Measurements from ENCODE around the gene SRP68. TPM values are rescaled to one million over a fixed set of nuclear protein-coding genes. Genes with fewer than 3 reads are reported as not detected.
A peak's percentile ranks its signal among the peaks of the same experiment; 100 is the strongest.
"Not testable (repeated sequence)": the region's sequence is repeated elsewhere in the genome, so short reads cannot be mapped to it uniquely, and the experiment has no call there.

The SRP68 gene
- total RNA-seq, 2 experiments from 2014 or later: 140 to 141 TPM

- no peak for DNase-seq
- H3K27ac Mint-ChIP-seq: no peak overlapping the region
- H3K9me3 Mint-ChIP-seq: no peaks in the 10 kb centered on the region
- H3K36me3 Mint-ChIP-seq: peaks cover 2% of the 10 kb centered on the region
- H3K27me3 Mint-ChIP-seq: peaks cover 3% of the 10 kb centered on the region
- no peak overlapping the region for H3K4me3 Mint-ChIP-seq
- H3K4me1 Mint-ChIP-seq: peaks cover 7% of the 10 kb centered on the region
Observed at GRCh38 chr17:76083536-76084182, 11.3 kb upstream of the SRP68 start.

- Mint-ChIP-seq H3K36me3 (peaks cover 2% of the 10 kb centered on the region), H3K4me3 (no peak overlapping the region), H3K4me1 (peaks cover 10% of the 10 kb centered on the region), H3K9me3 (no peaks in the 10 kb centered on the region), H3K27me3 (peaks cover 13% of the 10 kb centered on the region), H3K27ac (no peak overlapping the region)
- DNase-seq: no peak
Observed at GRCh38 chr17:76082326-76083251, 10.3 kb upstream of the SRP68 start.

- DNase-seq: no peak
- no peaks in the 10 kb centered on the region for H3K36me3 Mint-ChIP-seq
- H3K27ac Mint-ChIP-seq: peak overlapping the region; percentile 20
- peaks cover 24% of the 10 kb centered on the region for H3K27me3 Mint-ChIP-seq
- H3K4me3 Mint-ChIP-seq: no peak overlapping the region
- no peaks in the 10 kb centered on the region for H3K9me3 Mint-ChIP-seq
- H3K4me1 Mint-ChIP-seq: peaks cover 18% of the 10 kb centered on the region
Observed at GRCh38 chr17:76081295-76082210, 9.2 kb upstream of the SRP68 start.

GRCh38 chr17:76080768-76081287 lies 8.5 kb upstream of the SRP68 start:
- H3K9me3 Mint-ChIP-seq: no peaks in the 10 kb centered on the region
- DNase-seq: no peak
- no peak overlapping the region for H3K4me3 Mint-ChIP-seq
- H3K36me3 Mint-ChIP-seq: no peaks in the 10 kb centered on the region
- H3K27ac Mint-ChIP-seq: no peak overlapping the region
- H3K4me1 Mint-ChIP-seq: peaks cover 24% of the 10 kb centered on the region
- peaks cover 31% of the 10 kb centered on the region for H3K27me3 Mint-ChIP-seq

GRCh38 chr17:76079956-76080767 lies 7.8 kb upstream of the SRP68 start:
- Mint-ChIP-seq H3K36me3 (no peaks in the 10 kb centered on the region), H3K4me1 (peaks cover 30% of the 10 kb centered on the region), H3K9me3 (no peaks in the 10 kb centered on the region), H3K4me3 (no peak overlapping the region), H3K27ac (no peak overlapping the region), H3K27me3 (peaks cover 37% of the 10 kb centered on the region)
- no peak for DNase-seq

- H3K4me1 Mint-ChIP-seq: peaks cover 34% of the 10 kb centered on the region
- no peak overlapping the region for H3K4me3 Mint-ChIP-seq
- no peak for DNase-seq
- no peaks in the 10 kb centered on the region for H3K9me3 Mint-ChIP-seq
- no peak overlapping the region for H3K27ac Mint-ChIP-seq
- H3K36me3 Mint-ChIP-seq: no peaks in the 10 kb centered on the region
- H3K27me3 Mint-ChIP-seq: peaks cover 44% of the 10 kb centered on the region
Observed at GRCh38 chr17:76079535-76079955, 7.2 kb upstream of the SRP68 start.

GRCh38 chr17:76078860-76079534 lies 6.7 kb upstream of the SRP68 start, which contains the start of gene ZACN:
ZACN (plus strand) TSS chr17:76079182; CDS start chr17:76079265, 83 bp downstream.
- DNase-seq: no peak
- Mint-ChIP-seq H3K9me3 (no peaks in the 10 kb centered on the region), H3K36me3 (no peaks in the 10 kb centered on the region), H3K4me1 (peaks cover 34% of the 10 kb centered on the region), H3K27ac (no peak within 1 kb of the TSS), H3K27me3 (peaks cover 47% of the 10 kb centered on the region), H3K4me3 (no peak within 1 kb of the TSS)

GRCh38 chr17:76078370-76078769 lies 6.1 kb upstream of the SRP68 start:
- not testable (repeated sequence) for H3K4me3 Mint-ChIP-seq, DNase-seq, H3K27ac Mint-ChIP-seq, H3K9me3 Mint-ChIP-seq, H3K36me3 Mint-ChIP-seq
- peaks cover 53% of the 10 kb centered on the region for H3K27me3 Mint-ChIP-seq
- H3K4me1 Mint-ChIP-seq: peaks cover 34% of the 10 kb centered on the region

- peaks cover 54% of the 10 kb centered on the region for H3K27me3 Mint-ChIP-seq
- H3K4me3 Mint-ChIP-seq: no peak overlapping the region
- H3K36me3 Mint-ChIP-seq: no peaks in the 10 kb centered on the region
- no peak overlapping the region for H3K27ac Mint-ChIP-seq
- H3K9me3 Mint-ChIP-seq: no peaks in the 10 kb centered on the region
- DNase-seq: no peak
- H3K4me1 Mint-ChIP-seq: peaks cover 37% of the 10 kb centered on the region
Observed at GRCh38 chr17:76077584-76078110, 5.3 kb upstream of the SRP68 start.

GRCh38 chr17:76076765-76077583 lies 4.7 kb upstream of the SRP68 start:
- Mint-ChIP-seq H3K27me3 (peaks cover 54% of the 10 kb centered on the region), H3K4me3 (peak overlapping the region; percentile 70), H3K9me3 (no peaks in the 10 kb centered on the region), H3K36me3 (no peaks in the 10 kb centered on the region), H3K27ac (no peak overlapping the region), H3K4me1 (peaks cover 37% of the 10 kb centered on the region)
- DNase-seq: peak; percentile 52

GRCh38 chr17:76076146-76076764 lies 3.9 kb upstream of the SRP68 start:
- Mint-ChIP-seq H3K27ac (no peak overlapping the region), H3K36me3 (peaks cover 3% of the 10 kb centered on the region), H3K4me1 (peaks cover 41% of the 10 kb centered on the region), H3K27me3 (peaks cover 54% of the 10 kb centered on the region), H3K4me3 (peak overlapping the region; percentile 70), H3K9me3 (no peaks in the 10 kb centered on the region)
- DNase-seq: no peak

- Mint-ChIP-seq H3K36me3 (peaks cover 3% of the 10 kb centered on the region), H3K27ac (no peak overlapping the region), H3K9me3 (no peaks in the 10 kb centered on the region), H3K27me3 (peaks cover 54% of the 10 kb centered on the region), H3K4me3 (peak overlapping the region; percentile 49), H3K4me1 (peaks cover 44% of the 10 kb centered on the region)
- DNase-seq: no peak
Observed at GRCh38 chr17:76075364-76076145, 3.2 kb upstream of the SRP68 start.

Data from activated naive CD8-positive, alpha-beta T cell treated with anti-CD3 and anti-CD28 coated beads for 36 hours (primary cell).